Measurements from ENCODE around the gene TEX51. TPM values are rescaled to one million over a fixed set of nuclear protein-coding genes. Genes with fewer than 3 reads are reported as not detected.

TEX51 gene
- total RNA-seq, 1 donor from 2014 or later: not detected

- peaks cover 5% of the 10 kb centered on the region for H3K4me1 Mint-ChIP-seq
- no peak overlapping the region for H3K4me3 Mint-ChIP-seq
- H3K27me3 Mint-ChIP-seq (ENCODE audit: low read depth): no peaks in the 10 kb centered on the region
- no peak overlapping the region for H3K27ac Mint-ChIP-seq (ENCODE audit: unreplicated experiment)
- no peaks in the 10 kb centered on the region for H3K36me3 Mint-ChIP-seq (ENCODE audit: low read depth)
- TF ChIP-seq CTCF (conservative IDR thresholded peaks at IDR 0.05): no peak
- no peaks in the 10 kb centered on the region for H3K9me3 Mint-ChIP-seq
- DNase-seq (ENCODE audit: low read depth, low spot score): no peak
Measured at GRCh38 chr2:126888046-126888445, 10.6 kb upstream of the TEX51 start.

DNA sequence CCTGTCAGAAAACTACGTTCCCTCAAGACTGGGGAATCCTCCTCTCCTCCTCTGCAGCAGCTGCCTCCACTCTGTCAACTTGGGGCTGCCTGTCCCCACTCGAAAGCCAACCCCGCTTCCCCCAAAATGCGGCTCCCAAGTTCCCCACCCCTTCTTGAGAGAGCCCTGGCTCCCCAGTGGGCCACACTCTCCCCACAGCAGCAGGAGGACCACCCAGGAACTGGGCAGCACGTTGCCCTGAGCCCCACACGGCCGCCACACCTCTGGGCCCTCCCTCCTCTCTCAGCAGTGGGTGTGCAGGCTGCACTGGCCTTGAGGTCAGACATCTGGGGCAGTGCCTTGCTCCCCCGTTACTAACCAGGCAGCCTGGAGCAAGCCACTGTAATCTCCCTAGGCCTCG is 9.6 kb upstream of the TEX51 start:
- H3K27ac Mint-ChIP-seq (ENCODE audit: unreplicated experiment): peak overlapping the region; percentile 43
- no peaks in the 10 kb centered on the region for H3K36me3 Mint-ChIP-seq (ENCODE audit: low read depth)
- no peak for TF ChIP-seq CTCF (conservative IDR thresholded peaks at IDR 0.05)
- no peaks in the 10 kb centered on the region for H3K27me3 Mint-ChIP-seq (ENCODE audit: low read depth)
- no peak for DNase-seq (ENCODE audit: low read depth, low spot score)
- peaks cover 5% of the 10 kb centered on the region for H3K4me1 Mint-ChIP-seq
- no peak overlapping the region for H3K4me3 Mint-ChIP-seq
- H3K9me3 Mint-ChIP-seq: no peaks in the 10 kb centered on the region

DNA sequence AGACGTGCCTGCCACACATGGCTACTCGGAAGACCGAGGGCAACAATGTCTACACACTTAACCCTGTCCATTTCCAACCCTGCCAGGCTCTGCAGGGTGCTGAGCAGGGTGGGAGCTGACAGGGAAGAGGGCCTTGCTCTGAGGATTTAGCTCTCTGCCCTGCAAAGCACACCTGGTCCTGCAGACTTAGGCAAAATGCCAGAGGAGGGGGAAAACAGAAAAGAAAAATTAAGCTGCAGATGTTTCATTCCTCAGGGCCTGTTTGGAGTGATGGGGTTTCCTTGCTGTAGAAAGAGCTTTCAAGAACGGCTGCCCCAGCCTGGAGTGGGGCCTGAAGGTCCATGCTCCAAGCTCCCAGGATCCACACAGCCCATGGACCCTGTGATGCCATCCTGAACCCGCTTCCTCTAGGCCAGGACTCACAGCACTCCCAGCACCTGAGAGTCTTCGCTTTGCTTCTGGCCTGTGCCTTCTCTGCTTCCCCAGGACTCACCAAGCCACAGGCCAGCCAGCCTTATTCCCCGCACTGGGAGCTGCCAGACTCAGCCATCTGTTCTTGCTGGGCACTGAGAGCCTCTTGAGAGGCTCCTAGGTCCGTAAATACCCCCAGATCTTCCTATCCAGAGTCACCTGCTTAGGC is 9.1 kb upstream of the TEX51 start:
- H3K9me3 Mint-ChIP-seq: no peaks in the 10 kb centered on the region
- DNase-seq (ENCODE audit: low read depth, low spot score): no peak
- no peaks in the 10 kb centered on the region for H3K27me3 Mint-ChIP-seq (ENCODE audit: low read depth)
- no peak overlapping the region for H3K4me3 Mint-ChIP-seq
- H3K4me1 Mint-ChIP-seq: peaks cover 5% of the 10 kb centered on the region
- H3K36me3 Mint-ChIP-seq (ENCODE audit: low read depth): no peaks in the 10 kb centered on the region
- peak overlapping the region; percentile 43 for H3K27ac Mint-ChIP-seq (ENCODE audit: unreplicated experiment)
- no peak for TF ChIP-seq CTCF (conservative IDR thresholded peaks at IDR 0.05)

DNA sequence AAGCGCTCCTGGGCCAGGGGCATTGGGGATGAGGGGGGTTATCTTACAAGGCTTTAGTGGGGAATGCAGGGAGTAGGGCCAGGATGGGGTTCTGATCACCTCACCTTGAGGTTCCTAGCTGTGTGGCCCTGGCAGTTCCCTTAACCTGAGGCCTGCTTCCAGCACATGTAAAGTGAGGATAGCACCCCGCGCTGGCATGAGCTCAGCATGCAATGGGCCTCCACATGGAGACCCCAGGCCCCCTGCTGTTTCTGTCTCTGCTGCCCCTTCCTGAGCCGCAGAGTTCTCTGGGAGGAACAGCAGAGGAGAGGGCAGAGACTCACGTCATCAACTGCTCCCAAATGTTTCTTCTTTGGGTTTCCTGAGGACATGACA is 8.6 kb upstream of the TEX51 start:
- no peaks in the 10 kb centered on the region for H3K27me3 Mint-ChIP-seq (ENCODE audit: low read depth)
- no peak overlapping the region for H3K27ac Mint-ChIP-seq (ENCODE audit: unreplicated experiment)
- no peak overlapping the region for H3K4me3 Mint-ChIP-seq
- H3K4me1 Mint-ChIP-seq: peaks cover 5% of the 10 kb centered on the region
- H3K9me3 Mint-ChIP-seq: no peaks in the 10 kb centered on the region
- no peak for TF ChIP-seq CTCF (conservative IDR thresholded peaks at IDR 0.05)
- H3K36me3 Mint-ChIP-seq (ENCODE audit: low read depth): no peaks in the 10 kb centered on the region
- no peak for DNase-seq (ENCODE audit: low read depth, low spot score)

GRCh38 chr2:126890551-126891450 is 7.9 kb upstream of the TEX51 start:
- H3K27ac Mint-ChIP-seq (ENCODE audit: unreplicated experiment): peak overlapping the region; percentile 65
- H3K36me3 Mint-ChIP-seq (ENCODE audit: low read depth): no peaks in the 10 kb centered on the region
- peaks cover 5% of the 10 kb centered on the region for H3K4me1 Mint-ChIP-seq
- no peak for TF ChIP-seq CTCF (conservative IDR thresholded peaks at IDR 0.05)
- H3K9me3 Mint-ChIP-seq: no peaks in the 10 kb centered on the region
- no peaks in the 10 kb centered on the region for H3K27me3 Mint-ChIP-seq (ENCODE audit: low read depth)
- no peak for DNase-seq (ENCODE audit: low read depth, low spot score)
- no peak overlapping the region for H3K4me3 Mint-ChIP-seq

Measured in neural crest cell (in vitro differentiated cells).